Fibroblast of upper back skin (primary cell): ENCODE data around the gene DLG2.

Experiments
- DNase-seq: peaks from one replicate; pipeline ENCODE4 v3.0.0-alpha.2; 2013

Gene DLG2

GRCh38 chr11:83956119-83956697, 1670.9 kb downstream of the DLG2 start:
- DNase-seq: no peak

- no peak for DNase-seq
Measured at GRCh38 chr11:83954780-83955179, 1672.4 kb downstream of the DLG2 start.

GRCh38 chr11:83951521-83951920, 1675.6 kb downstream of the DLG2 start:
- DNase-seq: no peak

- DNase-seq: no peak
Measured at GRCh38 chr11:83948200-83948599, 1678.9 kb downstream of the DLG2 start.

- DNase-seq: no peak
Measured at GRCh38 chr11:83945976-83946375, 1681.2 kb downstream of the DLG2 start.

- DNase-seq: no peak
Measured at GRCh38 chr11:83941050-83941449, 1686.1 kb downstream of the DLG2 start.

- DNase-seq: no peak
Measured at GRCh38 chr11:83938148-83938547, 1689.0 kb downstream of the DLG2 start.

- no peak for DNase-seq
Measured at GRCh38 chr11:83933008-83933407, 1694.1 kb downstream of the DLG2 start.

GRCh38 chr11:83927422-83927821, 1699.7 kb downstream of the DLG2 start:
- no peak for DNase-seq

GRCh38 chr11:83924795-83925542, 1702.2 kb downstream of the DLG2 start:
- DNase-seq: no peak

- DNase-seq: no peak
Measured at GRCh38 chr11:83923961-83924360, 1703.2 kb downstream of the DLG2 start.

- DNase-seq: no peak
Measured at GRCh38 chr11:83922953-83923352, 1704.2 kb downstream of the DLG2 start.

- no peak for DNase-seq
Measured at GRCh38 chr11:83922318-83922717, 1704.8 kb downstream of the DLG2 start.

- DNase-seq: no peak
Measured at GRCh38 chr11:83921447-83922192, 1705.5 kb downstream of the DLG2 start.

GRCh38 chr11:83918476-83918875, 1708.7 kb downstream of the DLG2 start:
- peak; percentile 12 for DNase-seq

- DNase-seq: no peak
Measured at GRCh38 chr11:83914995-83915394, 1712.1 kb downstream of the DLG2 start.

GRCh38 chr11:83909579-83910534, 1717.3 kb downstream of the DLG2 start:
- DNase-seq: no peak

- DNase-seq: no peak
Measured at GRCh38 chr11:83908298-83908856, 1718.8 kb downstream of the DLG2 start.

- peak; percentile 3 for DNase-seq
Measured at GRCh38 chr11:83895516-83895915, 1731.6 kb downstream of the DLG2 start.

- no peak for DNase-seq
Measured at GRCh38 chr11:83881428-83881827, 1745.7 kb downstream of the DLG2 start.

- DNase-seq: no peak
Measured at GRCh38 chr11:83871054-83871453, 1756.1 kb downstream of the DLG2 start.

GRCh38 chr11:83866655-83867054, 1760.5 kb downstream of the DLG2 start:
- no peak for DNase-seq
